GM19099 (cell line): ENCODE results near the gene ANK2.

ENCODE experiments used
- POLR2A ChIP-seq: IDR thresholded peaks from 3 replicates; pipeline ENCODE4 v1.6.1; 2011; ENCODE audit warnings: low read depth; ENCODE audit not compliant: insufficient read length; ENCODE audit errors: extremely low read depth

ANK2 gene

GRCh38 chr4:113112338-113112978, 63.0 kb downstream of the ANK2 start:
- TF ChIP-seq POLR2A, result no peak

- no peak for TF ChIP-seq POLR2A
These were observed 63.7 kb downstream of the ANK2 start for GRCh38 chr4:113113151-113113550.

DNA sequence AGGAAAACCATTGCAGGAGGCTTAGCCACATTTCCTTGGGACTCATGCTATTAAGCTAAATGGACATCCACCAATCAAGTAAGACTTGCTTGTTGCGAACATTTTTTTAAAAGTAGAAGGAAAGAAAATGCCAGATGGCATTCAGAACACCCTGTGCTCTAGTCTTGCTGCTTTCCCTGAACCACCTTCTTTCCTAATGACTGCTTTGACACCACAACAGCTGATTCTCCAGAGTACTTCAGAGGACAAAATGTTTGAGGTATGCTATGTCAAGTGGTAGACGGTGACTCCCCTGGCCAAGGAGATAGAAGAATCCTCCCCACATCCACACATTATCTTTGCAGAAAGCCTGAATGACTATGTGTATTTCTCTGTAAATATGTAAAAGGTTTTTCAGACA, 65.4 kb downstream of the ANK2 start:
- TF ChIP-seq POLR2A, result no peak

DNA sequence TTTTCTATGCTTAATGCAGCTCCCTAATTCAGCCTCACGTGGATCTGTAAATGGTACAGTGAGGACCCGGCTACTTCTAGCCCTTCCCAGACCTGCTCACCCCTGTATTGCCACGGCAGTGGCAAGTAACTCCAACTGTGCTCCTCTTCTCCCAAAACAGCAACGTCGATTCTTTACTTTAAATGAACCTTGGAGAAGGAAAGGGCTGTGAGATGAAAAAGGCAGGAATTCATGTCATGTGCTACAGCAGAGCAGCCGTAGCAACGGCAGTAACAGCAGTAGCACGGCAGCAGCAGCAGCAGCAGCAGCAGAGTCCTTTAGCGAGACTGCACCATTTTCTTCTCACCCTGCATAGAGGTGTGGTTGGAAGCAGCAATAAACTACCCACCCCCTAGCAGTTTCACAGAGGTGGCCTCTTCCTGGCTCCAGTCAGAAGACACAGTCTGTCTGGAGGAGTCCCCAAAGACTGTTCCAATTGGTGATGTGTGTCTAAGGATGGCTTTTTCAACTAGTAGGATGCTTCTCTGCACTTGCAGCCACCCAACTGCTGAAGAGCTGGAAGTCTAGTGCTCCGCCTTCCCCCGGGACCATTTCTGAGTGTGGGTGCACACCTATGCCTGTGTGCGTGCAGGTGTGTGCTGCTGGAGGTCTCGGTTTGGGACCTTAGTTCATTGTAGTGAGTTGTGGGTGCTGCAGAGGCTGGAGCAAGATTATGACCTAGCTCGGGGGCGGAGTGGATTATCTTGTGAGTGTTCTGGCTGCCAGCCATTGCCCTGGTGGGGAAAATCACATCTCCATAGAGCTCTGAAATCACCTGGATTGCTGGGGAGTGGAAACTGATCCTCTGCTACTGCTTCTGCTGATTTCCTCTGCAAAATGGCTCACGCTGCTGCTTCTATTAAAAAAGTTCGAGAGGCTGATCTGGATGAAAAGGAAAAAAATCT, 67.2 kb downstream of the ANK2 start:
- no peak for TF ChIP-seq POLR2A

DNA sequence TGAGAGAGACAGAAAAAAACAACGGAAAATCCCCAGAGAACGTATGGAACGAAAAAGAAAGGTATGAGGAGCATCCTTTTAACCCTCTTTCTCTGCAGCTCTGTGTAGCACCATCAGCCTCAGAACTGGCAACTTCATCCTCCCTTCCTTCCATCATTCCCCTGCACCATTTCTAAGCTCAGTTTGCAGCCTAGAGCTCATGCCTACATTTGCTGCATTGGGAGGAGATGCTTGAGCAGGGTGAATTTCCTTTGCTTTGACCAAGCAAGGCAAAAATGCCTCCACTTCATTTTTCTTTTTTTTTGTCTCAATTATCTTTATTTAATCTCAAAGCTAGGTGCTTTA, 67.9 kb downstream of the ANK2 start:
- TF ChIP-seq POLR2A, result no peak

- no peak for TF ChIP-seq POLR2A
These were observed 72.6 kb downstream of the ANK2 start for GRCh38 chr4:113122066-113122465.

DNA sequence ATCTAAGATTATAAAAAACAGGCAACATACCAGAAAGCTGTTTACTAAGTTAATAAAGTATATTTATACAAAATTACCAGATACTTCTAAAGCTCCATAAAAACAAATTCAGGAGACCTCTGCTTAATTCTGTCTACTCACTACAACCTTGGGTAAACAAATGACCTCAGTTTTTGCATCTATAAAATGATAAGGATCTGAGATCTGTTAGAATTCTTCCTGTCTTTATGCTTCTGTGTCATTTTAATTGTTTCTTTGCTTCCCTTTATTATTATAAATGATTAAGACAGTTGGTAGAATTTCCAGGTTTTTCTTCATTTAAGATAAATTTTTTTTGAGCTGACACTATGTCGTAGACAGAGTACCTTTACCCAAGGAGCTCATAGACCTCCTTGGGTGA, 76.0 kb downstream of the ANK2 start:
- no peak for TF ChIP-seq POLR2A

DNA sequence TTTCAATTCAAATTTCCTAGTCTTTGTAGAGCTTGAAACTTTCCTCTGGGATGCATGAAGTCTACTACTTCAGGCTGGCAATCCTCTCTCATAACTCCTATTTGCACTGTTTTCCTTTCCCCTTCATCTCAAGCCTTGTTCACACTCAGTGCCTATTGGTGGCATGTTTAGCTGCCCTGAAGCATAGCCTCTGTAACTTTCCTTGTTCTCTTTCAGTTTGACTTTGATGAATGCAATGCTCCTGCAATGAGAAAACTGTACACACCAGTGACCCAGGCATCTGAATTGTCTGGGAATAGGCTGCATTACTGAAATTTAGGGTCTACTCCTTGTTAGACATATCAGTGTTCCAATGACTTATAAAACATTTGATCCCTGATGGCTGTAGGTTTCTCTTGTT, 81.7 kb downstream of the ANK2 start:
- TF ChIP-seq POLR2A, result no peak

GRCh38 chr4:113131621-113132020, 82.2 kb downstream of the ANK2 start:
- TF ChIP-seq POLR2A, result no peak

- no peak for TF ChIP-seq POLR2A
These were observed 92.5 kb downstream of the ANK2 start for GRCh38 chr4:113141901-113142346.

DNA sequence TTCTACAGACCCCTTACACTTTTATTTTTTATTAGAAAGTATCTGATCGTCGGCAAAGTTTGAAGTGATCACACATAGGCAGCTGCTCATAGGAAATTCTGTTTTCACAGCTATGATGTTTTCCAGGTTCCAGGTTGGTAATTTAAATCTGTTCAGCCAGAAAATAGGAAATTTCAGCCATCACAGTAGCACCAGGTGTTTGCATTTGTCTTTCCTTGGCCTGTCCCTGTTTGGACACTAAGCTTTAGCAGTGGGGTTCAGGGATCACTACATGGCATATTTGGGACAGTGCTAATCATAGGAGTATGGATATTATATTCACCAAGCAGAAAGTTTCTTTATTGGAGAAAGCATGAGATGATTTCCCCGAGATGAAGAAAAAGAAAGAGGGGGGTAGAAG, 92.9 kb downstream of the ANK2 start:
- TF ChIP-seq POLR2A, result no peak

- TF ChIP-seq POLR2A, result no peak
These were observed 94.6 kb downstream of the ANK2 start for GRCh38 chr4:113144091-113144490.

DNA sequence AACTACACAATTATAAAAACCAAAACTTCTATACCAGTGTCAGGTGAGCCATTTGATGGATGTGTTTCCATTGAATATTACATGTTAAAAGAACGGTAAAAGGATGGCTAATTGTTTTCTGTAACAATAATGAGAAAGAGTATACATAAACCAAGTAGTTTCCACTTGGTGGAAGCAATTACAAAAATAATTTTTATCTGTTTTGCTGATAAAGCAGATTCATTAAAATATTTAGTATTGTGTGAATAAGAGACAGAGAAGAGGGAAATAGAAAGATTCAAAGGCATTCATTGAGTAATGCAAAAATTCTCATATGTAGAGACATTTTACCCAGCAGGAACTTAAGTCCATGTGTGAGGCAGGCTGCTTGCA, 95.7 kb downstream of the ANK2 start:
- no peak for TF ChIP-seq POLR2A

DNA sequence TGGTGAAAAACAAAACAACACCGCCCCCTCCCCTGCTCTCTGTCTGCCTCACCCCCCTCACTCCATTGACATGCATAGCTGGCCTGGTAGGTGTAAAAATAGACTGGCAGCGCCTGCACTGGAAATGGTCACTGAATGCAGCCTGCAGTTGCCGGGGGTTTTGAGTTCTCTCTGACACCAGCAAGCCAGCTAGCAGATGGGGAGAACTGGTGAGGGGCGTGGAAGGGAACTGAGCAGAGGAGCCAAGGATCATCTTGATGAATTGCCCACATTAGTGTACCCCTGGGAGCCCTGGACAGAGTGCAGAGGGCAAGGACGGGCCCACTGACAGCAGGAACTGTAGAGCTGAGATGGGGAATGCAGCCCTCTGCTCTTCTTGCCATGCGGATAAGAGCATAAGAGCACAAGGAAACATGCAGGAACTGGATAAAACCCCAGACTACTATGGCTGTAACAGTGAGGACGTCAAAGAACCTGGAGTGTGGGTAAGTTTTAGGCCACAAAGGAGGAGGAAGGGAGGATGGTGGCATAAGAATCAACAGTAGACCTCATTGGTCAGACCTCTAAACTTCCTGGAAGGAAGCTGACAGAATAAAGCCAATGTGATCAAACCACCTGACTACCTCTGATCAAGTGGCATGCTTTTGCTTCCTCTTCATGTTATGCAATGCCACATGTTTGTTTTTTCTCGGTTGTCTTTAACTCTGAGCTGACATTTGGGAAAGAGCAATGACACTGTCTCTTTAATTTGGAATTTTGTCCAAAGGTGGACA, 96.3 kb downstream of the ANK2 start:
- no peak for TF ChIP-seq POLR2A

DNA sequence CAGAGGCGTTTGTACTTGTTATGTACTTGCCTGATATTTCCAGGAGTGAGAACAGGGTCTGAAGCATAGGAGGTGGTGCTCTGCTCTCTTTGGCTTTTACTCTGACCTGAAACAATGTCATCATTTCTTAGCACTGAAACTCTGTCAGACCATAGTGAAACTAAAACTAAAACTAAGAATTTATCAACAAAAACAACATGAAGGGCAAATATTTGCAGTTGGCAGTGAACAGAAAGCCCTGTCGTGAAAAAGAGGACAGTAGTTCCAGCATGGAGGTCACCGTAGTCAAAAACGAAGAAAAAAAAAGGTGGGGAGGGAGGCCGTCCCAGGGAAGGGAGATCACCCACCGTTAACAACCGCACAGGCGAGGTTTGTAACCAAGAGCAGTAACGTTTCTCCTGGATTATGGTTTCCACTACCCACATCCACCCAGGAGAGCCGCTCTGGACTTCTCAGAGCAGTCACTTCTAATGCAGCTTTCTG, 97.5 kb downstream of the ANK2 start:
- no peak for TF ChIP-seq POLR2A

GRCh38 chr4:113147498-113148111, 98.2 kb downstream of the ANK2 start:
- no peak for TF ChIP-seq POLR2A

- no peak for TF ChIP-seq POLR2A
These were observed 99.5 kb downstream of the ANK2 start for GRCh38 chr4:113148925-113149324.
